Hepatocyte (in vitro differentiated cells): ENCODE measurements around the gene LLGL1.

ENCODE experiments used
- EZH2phosphoT487 ChIP-seq: fragments of 200-600 bp; sonication (generic); IDR thresholded peaks from one replicate; pipeline ENCODE4 v1.6.1; 2018; ENCODE audit warnings: antibody characterized with exemption, mild to moderate bottlenecking, low read depth, moderate library complexity; ENCODE audit not compliant: unreplicated experiment, severe bottlenecking
- TF ChIP-seq, protein P1 (sequence below): fragments of 200-600 bp; sonication (generic); IDR thresholded peaks from 2 replicates; pipeline ENCODE4 v1.5.1; 2016; ENCODE audit warnings: antibody characterized with exemption, mild to moderate bottlenecking; ENCODE audit not compliant: poor library complexity

DNA sequence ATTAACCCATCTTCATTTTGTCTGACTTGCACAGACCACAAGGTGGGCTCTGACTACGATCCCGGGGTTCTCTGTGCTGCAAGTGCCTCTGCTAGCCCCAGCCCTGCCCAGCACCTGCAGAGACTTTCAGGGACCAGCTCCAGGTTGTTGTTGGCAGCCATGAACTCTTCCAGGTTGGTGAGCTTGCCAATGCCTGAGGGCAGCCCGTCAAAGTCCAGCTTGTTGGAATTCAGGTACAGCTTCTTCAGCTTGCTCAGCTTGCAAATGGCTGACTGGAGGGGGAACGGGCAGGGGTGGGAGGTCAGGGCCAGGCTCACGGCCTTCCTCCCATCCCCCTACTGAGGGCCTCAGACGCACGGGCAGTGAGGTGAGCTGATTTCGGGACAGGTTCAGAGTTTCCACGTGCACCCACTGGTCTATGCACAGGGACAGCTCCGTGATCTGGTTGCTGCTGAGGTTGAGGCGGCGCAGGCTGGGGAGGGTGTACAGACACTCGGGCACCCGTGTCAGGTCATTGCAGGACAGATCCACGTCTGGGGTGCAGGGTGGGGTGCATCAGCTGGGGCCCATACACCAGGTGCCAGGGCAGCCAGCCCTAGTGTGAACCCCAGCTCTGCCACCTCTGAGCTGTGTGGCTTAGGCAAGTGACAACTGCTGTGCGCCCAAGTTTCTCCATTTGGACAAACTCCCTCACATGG is 27.9 kb downstream of the LLGL1 start:
- TF ChIP-seq, protein P1, sequence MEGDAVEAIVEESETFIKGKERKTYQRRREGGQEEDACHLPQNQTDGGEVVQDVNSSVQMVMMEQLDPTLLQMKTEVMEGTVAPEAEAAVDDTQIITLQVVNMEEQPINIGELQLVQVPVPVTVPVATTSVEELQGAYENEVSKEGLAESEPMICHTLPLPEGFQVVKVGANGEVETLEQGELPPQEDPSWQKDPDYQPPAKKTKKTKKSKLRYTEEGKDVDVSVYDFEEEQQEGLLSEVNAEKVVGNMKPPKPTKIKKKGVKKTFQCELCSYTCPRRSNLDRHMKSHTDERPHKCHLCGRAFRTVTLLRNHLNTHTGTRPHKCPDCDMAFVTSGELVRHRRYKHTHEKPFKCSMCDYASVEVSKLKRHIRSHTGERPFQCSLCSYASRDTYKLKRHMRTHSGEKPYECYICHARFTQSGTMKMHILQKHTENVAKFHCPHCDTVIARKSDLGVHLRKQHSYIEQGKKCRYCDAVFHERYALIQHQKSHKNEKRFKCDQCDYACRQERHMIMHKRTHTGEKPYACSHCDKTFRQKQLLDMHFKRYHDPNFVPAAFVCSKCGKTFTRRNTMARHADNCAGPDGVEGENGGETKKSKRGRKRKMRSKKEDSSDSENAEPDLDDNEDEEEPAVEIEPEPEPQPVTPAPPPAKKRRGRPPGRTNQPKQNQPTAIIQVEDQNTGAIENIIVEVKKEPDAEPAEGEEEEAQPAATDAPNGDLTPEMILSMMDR: no peak
- no peak for TF ChIP-seq EZH2phosphoT487
